Vagina (tissue), 2 donors: ENCODE measurements around the gene MARCHF3. TPM values are rescaled to one million over a fixed set of nuclear protein-coding genes. Genes with fewer than 3 reads are reported as not detected.

Experiments used
- DNase-seq, 2 donors: peaks; one replicate each; pipeline ENCODE4 v3.0.0-alpha.2; 2017; ENCODE audit errors: extremely low spot score in 2 of 2
- H3K27ac ChIP-seq: fragments of 200-600 bp; sonication (generic); one replicate; pipeline ENCODE4 v1.5.1; 2019
- H3K27me3 ChIP-seq: fragments of 200-600 bp; sonication (generic); one replicate; pipeline ENCODE4 v1.5.1; 2019
- H3K36me3 ChIP-seq, 2 donors: fragments of 200-600 bp; sonication (generic); one replicate each; pipeline ENCODE4 v1.5.1; 2017 to 2019
- H3K4me1 ChIP-seq: fragments of 200-600 bp; sonication (generic); one replicate; pipeline ENCODE4 v1.5.1; 2019
- H3K4me3 ChIP-seq, 2 donors: fragments of 200-600 bp; sonication (generic); 1 replicate in 1 of 2; 2 replicates in 1 of 2; pipeline ENCODE4 v1.5.1; 2016 to 2019
- H3K9me3 ChIP-seq: fragments of 200-600 bp; sonication (generic); one replicate; pipeline ENCODE4 v1.5.1; 2019
- CTCF ChIP-seq, 3 experiments: fragments of 450-650 bp in 2 of 3; fragments of 200-600 bp in 1 of 3; sonication (generic) in 1 of 3; IDR thresholded peaks; one replicate each; pipeline ENCODE4 v1.5.1; 2017 to 2019; ENCODE audit warnings: antibody characterized with exemption in 3 of 3, mild to moderate bottlenecking in 2 of 3, moderate library complexity in 2 of 3
- POLR2A ChIP-seq, 2 donors: fragments of 450-650 bp; IDR thresholded peaks; one replicate each; pipeline ENCODE4 v1.6.1; 2017; ENCODE audit warnings: antibody characterized with exemption in 2 of 2, mild to moderate bottlenecking in 2 of 2, moderate library complexity in 2 of 2
- POLR2AphosphoS5 ChIP-seq, 2 donors: sonication (generic); formaldehyde crosslinking; IDR thresholded peaks; one replicate each; pipeline ENCODE4 v1.9.0; 2017; ENCODE audit warnings: antibody characterized with exemption in 2 of 2, mild to moderate bottlenecking in 2 of 2, low read depth in 1 of 2; ENCODE audit not compliant: insufficient read depth in 1 of 2
- intact Hi-C: fragments of 100-400 bp; cut with DNase I; formaldehyde crosslinking; loops from one replicate; pipeline ENCODE4 v1.15.1; 2023
- total RNA-seq: library from RNA; depleted of rRNA; stranded (reverse); fragments of >200 nt; gene quantifications from one replicate; pipeline ENCODE4 v1.2.3, GENCODE V29; 2016

Gene MARCHF3
- total RNA-seq, 1 donor from 2014 or later: 2.0 TPM

DNA sequence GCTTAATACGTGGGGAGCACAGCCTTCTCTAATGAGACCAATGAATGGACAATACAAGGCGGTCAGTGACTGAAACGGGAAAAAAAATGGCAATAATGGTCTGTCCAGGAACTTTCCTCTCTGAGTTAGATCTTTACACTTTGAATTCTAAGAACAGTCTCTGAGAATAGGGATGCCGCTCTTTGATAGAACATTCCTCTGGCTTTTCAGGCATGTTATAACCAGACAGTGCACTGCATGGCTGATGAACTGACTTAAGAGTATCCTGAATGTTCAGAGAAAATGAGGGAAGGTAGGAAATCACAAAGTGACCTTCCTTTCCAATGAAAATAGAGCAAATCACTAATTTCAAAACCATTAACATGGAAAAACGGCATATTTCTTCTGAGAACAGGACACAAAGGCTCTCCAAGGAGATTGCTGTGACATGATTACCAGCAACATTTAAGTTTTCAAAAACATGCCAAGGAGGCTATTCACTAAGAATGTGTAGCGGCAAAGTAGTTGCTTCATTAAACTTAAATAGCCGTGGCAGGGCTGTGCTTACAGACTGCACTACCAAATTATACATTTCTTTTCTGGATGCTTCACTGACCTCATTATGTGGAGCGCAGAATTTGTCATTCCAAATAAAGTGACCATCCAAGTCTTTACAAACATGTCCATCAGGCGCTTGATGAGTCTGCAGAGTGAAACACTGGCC lies 105.9 kb downstream of the MARCHF3 start:
- Histone ChIP-seq H3K4me1 (no peaks in the 10 kb centered on the region), H3K36me3 (no peaks in the 10 kb centered on the region), H3K4me3 (no peak overlapping the region), H3K27ac (no peak overlapping the region), H3K27me3 (no peaks in the 10 kb centered on the region), H3K9me3 (no peaks in the 10 kb centered on the region)
- TF ChIP-seq POLR2AphosphoS5 (IDR thresholded peaks at IDR 0.05; ENCODE audit: insufficient read depth in 1 of 2, low read depth in 1 of 2) (no peak), CTCF (IDR thresholded peaks at IDR 0.05) (no peak), POLR2A (IDR thresholded peaks at IDR 0.05) (no peak)
- intact Hi-C loops: no loop called here
- no peak for DNase-seq

GRCh38 chr5:126921241-126922091 lies 108.9 kb downstream of the MARCHF3 start:
- Histone ChIP-seq H3K4me3 (no peak overlapping the region), H3K36me3 (no peaks in the 10 kb centered on the region), H3K9me3 (no peaks in the 10 kb centered on the region), H3K4me1 (no peaks in the 10 kb centered on the region), H3K27me3 (no peaks in the 10 kb centered on the region), H3K27ac (no peak overlapping the region)
- TF ChIP-seq POLR2AphosphoS5 (IDR thresholded peaks at IDR 0.05; ENCODE audit: insufficient read depth in 1 of 2, low read depth in 1 of 2): no peak
- no peak for TF ChIP-seq POLR2A (IDR thresholded peaks at IDR 0.05)
- TF ChIP-seq CTCF (IDR thresholded peaks at IDR 0.05): no peak
- no peak for DNase-seq
- intact Hi-C loops: no loop called here

DNA sequence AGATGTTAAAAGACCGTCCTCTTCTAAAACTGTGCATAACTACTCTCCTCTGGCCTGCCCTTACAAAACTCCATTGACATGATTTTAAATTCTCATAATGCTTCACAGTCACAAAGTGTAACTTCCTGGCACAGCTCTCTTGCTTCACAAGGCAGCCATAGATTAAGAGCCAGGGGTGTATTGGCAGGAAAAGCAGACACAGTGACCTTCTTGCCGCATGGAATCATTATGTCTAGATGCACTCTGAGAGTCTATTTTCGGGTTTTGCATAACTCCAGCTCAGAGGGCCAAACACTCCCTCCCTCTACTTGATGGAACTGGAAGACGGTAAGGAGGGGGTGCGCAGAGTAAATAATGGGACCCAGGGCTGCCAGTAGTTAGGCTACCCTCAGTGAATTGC lies 110.1 kb downstream of the MARCHF3 start:
- intact Hi-C loops: no loop called here
- Histone ChIP-seq H3K27ac (no peak overlapping the region), H3K4me3 (no peak overlapping the region), H3K27me3 (no peaks in the 10 kb centered on the region), H3K36me3 (no peaks in the 10 kb centered on the region), H3K9me3 (no peaks in the 10 kb centered on the region), H3K4me1 (no peaks in the 10 kb centered on the region)
- DNase-seq: no peak
- TF ChIP-seq POLR2AphosphoS5 (IDR thresholded peaks at IDR 0.05; ENCODE audit: insufficient read depth in 1 of 2, low read depth in 1 of 2): no peak
- no peak for TF ChIP-seq CTCF (IDR thresholded peaks at IDR 0.05)
- no peak for TF ChIP-seq POLR2A (IDR thresholded peaks at IDR 0.05)

DNA sequence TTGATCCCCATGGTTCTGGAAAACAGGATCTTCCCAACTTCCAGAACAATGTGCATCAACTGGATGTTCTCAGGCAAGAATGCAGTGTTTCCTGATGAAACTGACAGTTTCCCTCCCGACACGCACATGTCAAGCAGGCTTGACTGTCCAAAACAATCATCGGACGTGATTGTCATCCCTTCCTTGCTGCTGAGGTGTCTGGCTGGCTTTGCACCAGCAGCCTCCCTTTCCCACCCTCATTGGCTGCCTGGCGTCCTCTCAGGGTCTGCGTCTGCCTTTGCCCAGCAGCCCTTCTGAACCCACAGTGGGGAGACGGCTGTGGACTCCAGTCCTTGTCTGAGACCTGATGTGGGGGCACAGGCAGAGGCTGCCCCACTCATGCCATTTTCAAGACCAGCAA lies 110.8 kb downstream of the MARCHF3 start:
- Histone ChIP-seq H3K27me3 (no peaks in the 10 kb centered on the region), H3K36me3 (no peaks in the 10 kb centered on the region), H3K9me3 (no peaks in the 10 kb centered on the region), H3K4me1 (no peaks in the 10 kb centered on the region), H3K27ac (no peak overlapping the region), H3K4me3 (no peak overlapping the region)
- TF ChIP-seq CTCF (IDR thresholded peaks at IDR 0.05): no peak
- no peak for TF ChIP-seq POLR2AphosphoS5 (IDR thresholded peaks at IDR 0.05; ENCODE audit: insufficient read depth in 1 of 2, low read depth in 1 of 2)
- no peak for TF ChIP-seq POLR2A (IDR thresholded peaks at IDR 0.05)
- no peak for DNase-seq
- intact Hi-C loops: no loop called here

- H3K27me3 ChIP-seq: no peaks in the 10 kb centered on the region
- intact Hi-C loops: no loop called here
- no peaks in the 10 kb centered on the region for H3K4me1 ChIP-seq
- no peaks in the 10 kb centered on the region for H3K9me3 ChIP-seq
- H3K4me3 ChIP-seq: no peak overlapping the region
- DNase-seq: no peak
- H3K27ac ChIP-seq: no peak overlapping the region
- no peak for TF ChIP-seq POLR2AphosphoS5 (IDR thresholded peaks at IDR 0.05; ENCODE audit: insufficient read depth in 1 of 2, low read depth in 1 of 2)
- no peak for TF ChIP-seq POLR2A (IDR thresholded peaks at IDR 0.05)
- no peak for TF ChIP-seq CTCF (IDR thresholded peaks at IDR 0.05)
- H3K36me3 ChIP-seq: no peaks in the 10 kb centered on the region
Observed at GRCh38 chr5:126918615-126918957, 111.8 kb downstream of the MARCHF3 start.
